Thyroid gland (tissue), 4 donors: ENCODE measurements around the gene NOSIP. TPM values are rescaled to one million over a fixed set of nuclear protein-coding genes. Genes with fewer than 3 reads are reported as not detected.

Experiments
- DNase-seq, 2 donors: peaks; one replicate each; pipeline ENCODE4 v3.0.0-alpha.2; 2019
- H3K27ac ChIP-seq, 3 donors: fragments of 200-600 bp; sonication (generic); 1 replicate in 2 of 3; 2 replicates in 1 of 3; pipeline ENCODE4 v1.5.1; 2016 to 2019; ENCODE audit warnings: mild to moderate bottlenecking in 1 of 3, moderate library complexity in 1 of 3
- H3K27me3 ChIP-seq: fragments of 200-600 bp; sonication (generic); one replicate; pipeline ENCODE4 v1.5.1; 2019
- H3K36me3 ChIP-seq, 2 donors: fragments of 200-600 bp; sonication (generic); one replicate each; pipeline ENCODE4 v1.5.1; 2016 to 2019
- H3K4me1 ChIP-seq, 2 donors: fragments of 200-600 bp; sonication (generic); one replicate each; pipeline ENCODE4 v1.5.1; 2017 to 2019
- H3K4me3 ChIP-seq, 3 donors: fragments of 200-600 bp; sonication (generic); replicated peaks in 1 of 3; 1 replicate in 2 of 3; 2 replicates in 1 of 3; pipeline ENCODE4 v1.5.1; 2016; ENCODE audit warnings: mild to moderate bottlenecking in 1 of 3
- H3K9me3 ChIP-seq: fragments of 200-600 bp; sonication (generic); one replicate; pipeline ENCODE4 v1.5.1; 2017
- CTCF ChIP-seq, 6 experiments: fragments of 200-600 bp in 3 of 6; fragments of 450-650 bp in 3 of 6; sonication (generic) in 3 of 6; IDR thresholded peaks; one replicate each; pipeline ENCODE4 v1.5.1; 2016 to 2019; ENCODE audit warnings: antibody characterized with exemption in 6 of 6, mild to moderate bottlenecking in 2 of 6, inconsistent platforms in 1 of 6, moderate library complexity in 1 of 6
- POLR2A ChIP-seq, 2 donors: fragments of 450-650 bp; IDR thresholded peaks; one replicate each; pipeline ENCODE4 v1.6.1; 2017; ENCODE audit warnings: antibody characterized with exemption in 2 of 2, mild to moderate bottlenecking in 2 of 2, moderate library complexity in 1 of 2
- WGBS, 2 donors: methylation state at CpG; one replicate each; pipeline ENCODE4 v1.1.5; 2017; 5-methylcytosine and 5-hydroxymethylcytosine counted together
- intact Hi-C: fragments of 100-400 bp; cut with DNase I; formaldehyde crosslinking; loops from one replicate; pipeline ENCODE4 v1.15.1; 2023
- total RNA-seq, 4 donors: library from RNA; depleted of rRNA; stranded (reverse); fragments of >200 nt; gene quantifications; one replicate each; pipeline ENCODE4 v1.2.3, GENCODE V29; 2016

NOSIP gene
- total RNA-seq, 4 donors from 2014 or later, result 46.1 to 94.6 (median 64.7) TPM

GRCh38 chr19:49552749-49553148, 27.6 kb downstream of the NOSIP start:
- Histone ChIP-seq H3K36me3 (peaks cover 13 to 16% of the 10 kb centered on the region in 2 donors), H3K4me3 (no peak overlapping the region), H3K4me1 (peaks cover 0 to 7% of the 10 kb centered on the region in 2 donors), H3K27ac (no peak overlapping the region), H3K27me3 (no peaks in the 10 kb centered on the region), H3K9me3 (no peaks in the 10 kb centered on the region)
- intact Hi-C loops, result no loop called here
- DNase-seq, result no peak
- 88 to 93% methylated on average over 11 of the region's 11 CpGs for WGBS, 2 donors
- no peak for TF ChIP-seq POLR2A (IDR thresholded peaks at IDR 0.05)
- TF ChIP-seq CTCF (IDR thresholded peaks at IDR 0.05), result no peak

- DNase-seq, result no peak
- Histone ChIP-seq H3K27me3 (no peaks in the 10 kb centered on the region), H3K4me3 (no peak overlapping the region), H3K36me3 (peaks cover 3 to 4% of the 10 kb centered on the region in 2 donors), H3K27ac (no peak overlapping the region), H3K9me3 (no peaks in the 10 kb centered on the region), H3K4me1 (peaks cover 0 to 7% of the 10 kb centered on the region in 2 donors)
- no peak for TF ChIP-seq CTCF (IDR thresholded peaks at IDR 0.05)
- no peak for TF ChIP-seq POLR2A (IDR thresholded peaks at IDR 0.05)
- intact Hi-C loops, result no loop called here
- WGBS, 2 donors, result 90 to 91% methylated on average over 7 of the region's 7 CpGs
Observed at GRCh38 chr19:49551531-49551930, 28.8 kb downstream of the NOSIP start.

- Histone ChIP-seq H3K27me3 (no peaks in the 10 kb centered on the region), H3K4me3 (no peak overlapping the region), H3K9me3 (no peaks in the 10 kb centered on the region), H3K36me3 (no peaks in the 10 kb centered on the region), H3K27ac (no peak overlapping the region), H3K4me1 (peaks cover 0 to 5% of the 10 kb centered on the region in 2 donors)
- intact Hi-C loops, result loop anchor here (5.0 kb wide), 1 partner anchor 157 kb away; no protein-coding TSS in a partner anchor
- 74 to 78% methylated on average over 13 of the region's 13 CpGs for WGBS, 2 donors
- DNase-seq, result no peak
- TF ChIP-seq POLR2A (IDR thresholded peaks at IDR 0.05) (no peak), CTCF (IDR thresholded peaks at IDR 0.05) (no peak)
Observed at GRCh38 chr19:49549045-49549444, 31.3 kb downstream of the NOSIP start.

- DNase-seq, result peak; percentile 65 to 69
- intact Hi-C loops, result loop anchor here (2.0 to 5.0 kb wide), 2 partner anchors 44 to 155 kb away; no protein-coding TSS in a partner anchor
- Histone ChIP-seq H3K4me3 (no peak overlapping the region), H3K27me3 (no peaks in the 10 kb centered on the region), H3K36me3 (no peaks in the 10 kb centered on the region), H3K27ac (no peak overlapping the region), H3K4me1 (no peaks in the 10 kb centered on the region), H3K9me3 (no peaks in the 10 kb centered on the region)
- TF ChIP-seq POLR2A (IDR thresholded peaks at IDR 0.05) (no peak), CTCF (IDR thresholded peaks at IDR 0.05) (peak; percentile 74 to 93 (median 80))
- WGBS, 2 donors, result 10 to 11% methylated on average over 9 of the region's 9 CpGs
Observed at GRCh38 chr19:49546825-49547565, 33.4 kb downstream of the NOSIP start.

- intact Hi-C loops, result no loop called here
Observed at GRCh38 chr19:49544154-49544553, 36.2 kb downstream of the NOSIP start.

More at GRCh38 chr19:49544154-49544553, 36.2 kb downstream of the NOSIP start:
- Histone ChIP-seq H3K36me3 (no peaks in the 10 kb centered on the region), H3K9me3 (no peaks in the 10 kb centered on the region), H3K4me3 (no peak overlapping the region), H3K27ac (no peak overlapping the region), H3K4me1 (no peaks in the 10 kb centered on the region), H3K27me3 (no peaks in the 10 kb centered on the region)
- TF ChIP-seq CTCF (IDR thresholded peaks at IDR 0.05) (no peak), POLR2A (IDR thresholded peaks at IDR 0.05) (no peak)
- 86 to 87% methylated on average over 5 of the region's 5 CpGs for WGBS, 2 donors
- DNase-seq, result no peak
